ENCODE results near the gene A1BG. TPM values are rescaled to one million over a fixed set of nuclear protein-coding genes. Genes with fewer than 3 reads are reported as not detected.

Gene A1BG
- polyA plus RNA-seq, 3 donors: 30.2 to 54.5 (median 35.3) TPM

GRCh38 chr19:58385891-58386575, 32.7 kb upstream of the A1BG start:
- peaks cover 13 to 20% of the 10 kb centered on the region in 2 donors for H3K36me3 ChIP-seq (replicated peaks in 1 of 2; ENCODE audit: control insufficient read depth in 1 of 2, insufficient read depth in 2 of 2, low read length in 2 of 2)
- TF ChIP-seq CTCF (IDR thresholded peaks at IDR 0.05): no peak
- WGBS (ENCODE audit: insufficient coverage): 0% methylated on average over 28 of the region's 36 CpGs
- Mint-ChIP-seq H3K4me3 (peak overlapping the region; percentile 88 to 91), H3K27me3 (ENCODE audit: low read depth in 3 of 3) (peaks cover 0 to 2% (median 0%) of the 10 kb centered on the region in 3 donors), H3K4me1 (peaks cover 36% of the 10 kb centered on the region), H3K9me3 (peaks cover 0 to 3% (median 0%) of the 10 kb centered on the region in 7 donors), H3K36me3 (peaks cover 23 to 34% of the 10 kb centered on the region in 2 donors), H3K27ac (peak overlapping the region; percentile 92 to 97 (median 96))
- H3K9me3 ChIP-seq (replicated peaks in 1 of 2; ENCODE audit: control insufficient read depth in 1 of 2, insufficient read depth in 1 of 2, low read length in 2 of 2): no peaks in the 10 kb centered on the region
- DNase-seq: no peak
- no peaks in the 10 kb centered on the region for H4K20me1 ChIP-seq (ENCODE audit: insufficient read depth, low read length)
- H3K79me2 ChIP-seq (ENCODE audit: insufficient read depth, low read length): peaks cover 32% of the 10 kb centered on the region
- H3K4me3 ChIP-seq (replicated peaks in 1 of 3; ENCODE audit: low read depth in 2 of 3, low read length in 3 of 3): peak overlapping the region; percentile 35 to 87 (median 84)
- H2AFZ ChIP-seq (ENCODE audit: insufficient read depth, low read depth, low read length, poor library complexity, severe bottlenecking): peak overlapping the region; percentile 100
- peak overlapping the region; percentile 96 for H3K4me2 ChIP-seq (replicated peaks; ENCODE audit: extremely low read depth, low read length, poor library complexity, severe bottlenecking)
- peak overlapping the region; percentile 96 to 98 for H3K27ac ChIP-seq (ENCODE audit: low read depth in 1 of 2, low read length in 2 of 2)
- no peaks in the 10 kb centered on the region for H3K27me3 ChIP-seq (ENCODE audit: control insufficient read depth in 2 of 2, insufficient read depth in 2 of 2, low read length in 2 of 2)
- intact Hi-C loops (cut with micrococcal nuclease): loop anchor here in 1 of 2 donors (2.0 kb wide), 1 partner anchor 81 kb away; the partner anchor contains the start of gene ERVK3-1
- H3K4me1 ChIP-seq (ENCODE audit: control insufficient read depth in 1 of 2, insufficient read depth in 2 of 2, low read length in 2 of 2): peaks cover 33 to 41% of the 10 kb centered on the region in 2 donors
- H3K9ac ChIP-seq (ENCODE audit: insufficient read depth, low read length, poor library complexity, severe bottlenecking): peak overlapping the region; percentile 91

GRCh38 chr19:58385313-58385890, 32.1 kb upstream of the A1BG start:
- Mint-ChIP-seq H3K9me3 (peaks cover 0 to 3% (median 0%) of the 10 kb centered on the region in 7 donors), H3K4me1 (peaks cover 36% of the 10 kb centered on the region), H3K27ac (peak overlapping the region in 5 of 7 donors; percentile 9 to 96 (median 95)), H3K27me3 (ENCODE audit: low read depth in 3 of 3) (peaks cover 0 to 2% (median 0%) of the 10 kb centered on the region in 3 donors), H3K36me3 (peaks cover 17 to 28% of the 10 kb centered on the region in 2 donors), H3K4me3 (peak overlapping the region in 1 of 2 donors; percentile 88)
- H3K4me1 ChIP-seq (ENCODE audit: control insufficient read depth in 1 of 2, insufficient read depth in 2 of 2, low read length in 2 of 2): peaks cover 34 to 42% of the 10 kb centered on the region in 2 donors
- peaks cover 7 to 13% of the 10 kb centered on the region in 2 donors for H3K36me3 ChIP-seq (replicated peaks in 1 of 2; ENCODE audit: control insufficient read depth in 1 of 2, insufficient read depth in 2 of 2, low read length in 2 of 2)
- no peak overlapping the region for H3K27ac ChIP-seq (ENCODE audit: low read depth in 1 of 2, low read length in 2 of 2)
- no peak for TF ChIP-seq CTCF (IDR thresholded peaks at IDR 0.05)
- intact Hi-C loops (cut with micrococcal nuclease): no loop called here
- DNase-seq: no peak
- H3K4me3 ChIP-seq (replicated peaks in 1 of 3; ENCODE audit: low read depth in 2 of 3, low read length in 3 of 3): no peak overlapping the region
- peak overlapping the region; percentile 96 for H3K4me2 ChIP-seq (replicated peaks; ENCODE audit: extremely low read depth, low read length, poor library complexity, severe bottlenecking)
- H3K79me2 ChIP-seq (ENCODE audit: insufficient read depth, low read length): peaks cover 29% of the 10 kb centered on the region
- WGBS (ENCODE audit: insufficient coverage): 95% methylated on average over 8 of the region's 9 CpGs
- H3K9ac ChIP-seq (ENCODE audit: insufficient read depth, low read length, poor library complexity, severe bottlenecking): no peak overlapping the region
- H3K27me3 ChIP-seq (ENCODE audit: control insufficient read depth in 2 of 2, insufficient read depth in 2 of 2, low read length in 2 of 2): no peaks in the 10 kb centered on the region
- H4K20me1 ChIP-seq (ENCODE audit: insufficient read depth, low read length): no peaks in the 10 kb centered on the region
- H2AFZ ChIP-seq (ENCODE audit: insufficient read depth, low read depth, low read length, poor library complexity, severe bottlenecking): peak overlapping the region; percentile 100
- H3K9me3 ChIP-seq (replicated peaks in 1 of 2; ENCODE audit: control insufficient read depth in 1 of 2, insufficient read depth in 1 of 2, low read length in 2 of 2): no peaks in the 10 kb centered on the region
